ENCODE data around the gene ZFR. TPM values are rescaled to one million over a fixed set of nuclear protein-coding genes. Genes with fewer than 3 reads are reported as not detected.

The ZFR gene
- total RNA-seq, 1 donor from 2014 or later: 131 TPM

GRCh38 chr5:32474209-32474854 lies 29.8 kb upstream of the ZFR start:
- Histone ChIP-seq H3K9me3 (ENCODE audit: low read depth) (no peaks in the 10 kb centered on the region), H3K4me2 (peak overlapping the region; percentile 27), H3K27me3 (no peaks in the 10 kb centered on the region), H3K79me2 (ENCODE audit: low read depth) (no peaks in the 10 kb centered on the region), H3K4me1 (peaks cover 7% of the 10 kb centered on the region), H3K27ac (no peak overlapping the region), H3K36me3 (no peaks in the 10 kb centered on the region), H2AFZ (replicated peaks) (peak overlapping the region; percentile 65), H3K4me3 (no peak overlapping the region), H3F3A (ENCODE audit: low read depth) (peaks cover 7% of the 10 kb centered on the region), H3K9ac (no peak overlapping the region), H4K20me1 (ENCODE audit: low read depth) (no peaks in the 10 kb centered on the region)
- H3K4me3 Mint-ChIP-seq: peak overlapping the region; percentile 47
- H3K4me1 Mint-ChIP-seq: peaks cover 36% of the 10 kb centered on the region
- peaks cover 2% of the 10 kb centered on the region for H3K9me3 Mint-ChIP-seq
- no peaks in the 10 kb centered on the region for H3K36me3 Mint-ChIP-seq
- TF ChIP-seq CTCF (IDR thresholded peaks at IDR 0.05): no peak
- TF ChIP-seq EZH2phosphoT487 (IDR thresholded peaks at IDR 0.05): no peak
- no peak for TF ChIP-seq EZH2 (IDR thresholded peaks at IDR 0.05)
- no peak for DNase-seq (ENCODE audit: low spot score)
- H3K27me3 Mint-ChIP-seq (ENCODE audit: insufficient read depth, low read depth): no peaks in the 10 kb centered on the region
- H3K27ac Mint-ChIP-seq: peak overlapping the region; percentile 70

GRCh38 chr5:32473072-32473471 lies 28.5 kb upstream of the ZFR start:
- H3K9me3 Mint-ChIP-seq: peaks cover 2% of the 10 kb centered on the region
- Histone ChIP-seq H3K27me3 (no peaks in the 10 kb centered on the region), H3F3A (ENCODE audit: low read depth) (peaks cover 7% of the 10 kb centered on the region), H3K4me2 (no peak overlapping the region), H3K79me2 (ENCODE audit: low read depth) (no peaks in the 10 kb centered on the region), H3K4me1 (peaks cover 7% of the 10 kb centered on the region), H2AFZ (replicated peaks) (no peak overlapping the region), H3K36me3 (no peaks in the 10 kb centered on the region), H3K27ac (no peak overlapping the region), H3K9me3 (ENCODE audit: low read depth) (no peaks in the 10 kb centered on the region), H3K9ac (no peak overlapping the region), H4K20me1 (ENCODE audit: low read depth) (no peaks in the 10 kb centered on the region), H3K4me3 (no peak overlapping the region)
- TF ChIP-seq CTCF (IDR thresholded peaks at IDR 0.05) (no peak), EZH2phosphoT487 (IDR thresholded peaks at IDR 0.05) (no peak), EZH2 (IDR thresholded peaks at IDR 0.05) (no peak)
- no peaks in the 10 kb centered on the region for H3K36me3 Mint-ChIP-seq
- H3K4me1 Mint-ChIP-seq: peaks cover 36% of the 10 kb centered on the region
- H3K27ac Mint-ChIP-seq: no peak overlapping the region
- H3K27me3 Mint-ChIP-seq (ENCODE audit: insufficient read depth, low read depth): peaks cover 2% of the 10 kb centered on the region
- H3K4me3 Mint-ChIP-seq: no peak overlapping the region
- no peak for DNase-seq (ENCODE audit: low spot score)

DNA sequence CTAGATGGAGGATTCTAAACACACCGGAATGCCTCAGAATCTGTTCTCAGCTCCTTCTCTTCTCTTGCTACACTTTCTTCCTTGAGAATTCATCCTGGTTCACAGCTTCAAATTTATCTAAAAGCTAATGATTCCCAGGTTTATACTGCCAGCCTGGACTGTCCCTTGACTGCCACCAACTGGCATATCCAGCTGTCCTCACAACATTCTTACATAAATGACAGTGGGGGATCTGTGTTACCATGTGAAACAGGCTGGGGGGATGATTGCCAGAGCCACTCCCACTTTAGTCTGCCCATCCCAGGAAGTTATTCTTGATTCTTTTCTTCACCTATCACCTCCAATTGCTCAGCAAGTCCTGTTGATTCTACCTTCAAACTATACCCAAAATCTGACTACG lies 27.2 kb upstream of the ZFR start:
- no peak overlapping the region for H3K4me2 ChIP-seq
- H3F3A ChIP-seq (ENCODE audit: low read depth): peaks cover 7% of the 10 kb centered on the region
- no peaks in the 10 kb centered on the region for H3K79me2 ChIP-seq (ENCODE audit: low read depth)
- no peaks in the 10 kb centered on the region for H3K9me3 ChIP-seq (ENCODE audit: low read depth)
- Mint-ChIP-seq H3K27ac (no peak overlapping the region), H3K36me3 (no peaks in the 10 kb centered on the region), H3K4me3 (no peak overlapping the region), H3K27me3 (ENCODE audit: insufficient read depth, low read depth) (peaks cover 5% of the 10 kb centered on the region), H3K4me1 (peaks cover 30% of the 10 kb centered on the region), H3K9me3 (peaks cover 2% of the 10 kb centered on the region)
- DNase-seq (ENCODE audit: low spot score): no peak
- H3K4me1 ChIP-seq: peaks cover 7% of the 10 kb centered on the region
- H3K4me3 ChIP-seq: no peak overlapping the region
- no peaks in the 10 kb centered on the region for H3K36me3 ChIP-seq
- no peaks in the 10 kb centered on the region for H3K27me3 ChIP-seq
- TF ChIP-seq EZH2phosphoT487 (IDR thresholded peaks at IDR 0.05) (no peak), CTCF (IDR thresholded peaks at IDR 0.05) (no peak), EZH2 (IDR thresholded peaks at IDR 0.05) (no peak)
- H3K27ac ChIP-seq: no peak overlapping the region
- H2AFZ ChIP-seq (replicated peaks): peak overlapping the region; percentile 29
- no peak overlapping the region for H3K9ac ChIP-seq
- H4K20me1 ChIP-seq (ENCODE audit: low read depth): no peaks in the 10 kb centered on the region

Measured in neural progenitor cell (in vitro differentiated cells).